ENCODE data around the gene WDR43.

DNA sequence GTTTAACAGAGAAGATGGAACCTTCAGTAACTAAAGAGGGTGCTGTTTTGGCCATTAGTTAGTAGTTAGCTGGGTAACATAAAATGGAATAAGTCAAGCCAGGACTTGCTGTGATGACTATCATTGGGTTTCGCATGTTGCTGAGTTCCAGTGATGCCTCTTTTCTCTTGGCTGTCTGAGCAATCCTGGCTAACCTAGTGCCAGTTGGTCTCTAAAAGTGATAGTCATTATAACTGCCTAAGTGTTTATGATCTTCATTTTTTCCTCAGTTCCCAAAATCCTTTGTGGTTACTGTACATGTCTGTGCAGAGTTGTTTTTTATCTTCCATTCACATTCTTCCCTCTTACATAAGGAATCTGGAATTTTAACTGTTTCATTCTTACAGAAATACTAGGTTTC lies 33.4 kb downstream of the WDR43 start:
- TF ChIP-seq, protein P1, sequence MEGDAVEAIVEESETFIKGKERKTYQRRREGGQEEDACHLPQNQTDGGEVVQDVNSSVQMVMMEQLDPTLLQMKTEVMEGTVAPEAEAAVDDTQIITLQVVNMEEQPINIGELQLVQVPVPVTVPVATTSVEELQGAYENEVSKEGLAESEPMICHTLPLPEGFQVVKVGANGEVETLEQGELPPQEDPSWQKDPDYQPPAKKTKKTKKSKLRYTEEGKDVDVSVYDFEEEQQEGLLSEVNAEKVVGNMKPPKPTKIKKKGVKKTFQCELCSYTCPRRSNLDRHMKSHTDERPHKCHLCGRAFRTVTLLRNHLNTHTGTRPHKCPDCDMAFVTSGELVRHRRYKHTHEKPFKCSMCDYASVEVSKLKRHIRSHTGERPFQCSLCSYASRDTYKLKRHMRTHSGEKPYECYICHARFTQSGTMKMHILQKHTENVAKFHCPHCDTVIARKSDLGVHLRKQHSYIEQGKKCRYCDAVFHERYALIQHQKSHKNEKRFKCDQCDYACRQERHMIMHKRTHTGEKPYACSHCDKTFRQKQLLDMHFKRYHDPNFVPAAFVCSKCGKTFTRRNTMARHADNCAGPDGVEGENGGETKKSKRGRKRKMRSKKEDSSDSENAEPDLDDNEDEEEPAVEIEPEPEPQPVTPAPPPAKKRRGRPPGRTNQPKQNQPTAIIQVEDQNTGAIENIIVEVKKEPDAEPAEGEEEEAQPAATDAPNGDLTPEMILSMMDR (IDR thresholded peaks at IDR 0.05): no peak
- TF ChIP-seq POLR2A (IDR thresholded peaks at IDR 0.05): no peak
